ENCODE results near the gene PRH2. TPM values are rescaled to one million over a fixed set of nuclear protein-coding genes. Genes with fewer than 3 reads are reported as not detected.

Gene PRH2
- polyA plus RNA-seq, 1 donor (not counting 4 experiments of a cell fraction or from before 2014, with no cell fraction given), result 0.12 TPM

- Histone ChIP-seq H3K4me2 (ENCODE audit: control insufficient read depth, extremely low read depth, insufficient read depth, low read depth, low read length) (no peak overlapping the region), H3K79me2 (ENCODE audit: control insufficient read depth, insufficient read depth, low read length) (no peaks in the 10 kb centered on the region), H3K36me3 (ENCODE audit: control insufficient read depth in 2 of 2, extremely low read depth in 1 of 2, insufficient read depth in 2 of 2, low read length in 2 of 2) (no peaks in the 10 kb centered on the region), H3K27ac (ENCODE audit: control insufficient read depth, insufficient read depth, low read length) (no peak overlapping the region), H3K4me1 (ENCODE audit: control insufficient read depth, extremely low read depth, insufficient read depth, low read length) (no peaks in the 10 kb centered on the region), H3K9me1 (ENCODE audit: control insufficient read depth, extremely low read depth, insufficient read depth, low read length) (no peaks in the 10 kb centered on the region), H3K9me3 (ENCODE audit: control insufficient read depth, low read depth, low read length) (no peaks in the 10 kb centered on the region), H2AFZ (ENCODE audit: control insufficient read depth, low read length) (no peak overlapping the region), H4K20me1 (ENCODE audit: control insufficient read depth, extremely low read depth, insufficient read depth, low read length) (no peaks in the 10 kb centered on the region), H3K4me3 (ENCODE audit: control insufficient read depth in 2 of 3, extremely low read depth in 1 of 3, insufficient read depth in 2 of 3, low read depth in 1 of 3, low read length in 3 of 3) (no peak overlapping the region), H3K27me3 (ENCODE audit: control insufficient read depth, extremely low read depth, insufficient read depth, low read length) (no peaks in the 10 kb centered on the region), H3K9ac (ENCODE audit: control insufficient read depth, extremely low read depth, insufficient read depth, low read length) (no peak overlapping the region)
- no peak for DNase-seq (ENCODE audit: low read depth, low spot score)
- FAIRE-seq, result no peak
- no peak for TF ChIP-seq CTCF (optimal IDR thresholded peaks at IDR 0.05 in 1 of 3, IDR thresholded peaks at IDR 0.05 in 1 of 3, conservative IDR thresholded peaks at IDR 0.05 in 1 of 3; ENCODE audit: extremely low read depth in 1 of 3, insufficient read depth in 2 of 3, low read length in 3 of 3)
- TF ChIP-seq EZH2 (IDR thresholded peaks at IDR 0.05; ENCODE audit: low read length), result no peak
- dilution Hi-C loops (cut with MboI; ENCODE audit: extremely low pct_ligation_motif_present, low sequenced_read_pairs), result no loop called here
These were observed 18.7 kb upstream of the PRH2 start for GRCh38 chr12:10910380-10910779.

- no peak for FAIRE-seq
These were observed 9.2 kb upstream of the PRH2 start for GRCh38 chr12:10919809-10920208.

More at GRCh38 chr12:10919809-10920208, 9.2 kb upstream of the PRH2 start:
- Histone ChIP-seq H3K9me3 (ENCODE audit: control insufficient read depth, low read depth, low read length) (no peaks in the 10 kb centered on the region), H4K20me1 (ENCODE audit: control insufficient read depth, extremely low read depth, insufficient read depth, low read length) (no peaks in the 10 kb centered on the region), H3K4me3 (ENCODE audit: control insufficient read depth in 2 of 3, extremely low read depth in 1 of 3, insufficient read depth in 2 of 3, low read depth in 1 of 3, low read length in 3 of 3) (no peak overlapping the region), H3K27me3 (ENCODE audit: control insufficient read depth, extremely low read depth, insufficient read depth, low read length) (no peaks in the 10 kb centered on the region), H3K36me3 (ENCODE audit: control insufficient read depth in 2 of 2, extremely low read depth in 1 of 2, insufficient read depth in 2 of 2, low read length in 2 of 2) (no peaks in the 10 kb centered on the region), H3K79me2 (ENCODE audit: control insufficient read depth, insufficient read depth, low read length) (no peaks in the 10 kb centered on the region), H3K9me1 (ENCODE audit: control insufficient read depth, extremely low read depth, insufficient read depth, low read length) (no peaks in the 10 kb centered on the region), H3K4me2 (ENCODE audit: control insufficient read depth, extremely low read depth, insufficient read depth, low read depth, low read length) (no peak overlapping the region), H3K9ac (ENCODE audit: control insufficient read depth, extremely low read depth, insufficient read depth, low read length) (no peak overlapping the region), H3K27ac (ENCODE audit: control insufficient read depth, insufficient read depth, low read length) (no peak overlapping the region), H3K4me1 (ENCODE audit: control insufficient read depth, extremely low read depth, insufficient read depth, low read length) (no peaks in the 10 kb centered on the region), H2AFZ (ENCODE audit: control insufficient read depth, low read length) (no peak overlapping the region)
- no peak for DNase-seq (ENCODE audit: low read depth, low spot score)
- TF ChIP-seq CTCF (optimal IDR thresholded peaks at IDR 0.05 in 1 of 3, IDR thresholded peaks at IDR 0.05 in 1 of 3, conservative IDR thresholded peaks at IDR 0.05 in 1 of 3; ENCODE audit: extremely low read depth in 1 of 3, insufficient read depth in 2 of 3, low read length in 3 of 3), result no peak
- TF ChIP-seq EZH2 (IDR thresholded peaks at IDR 0.05; ENCODE audit: low read length), result no peak
- dilution Hi-C loops (cut with MboI; ENCODE audit: extremely low pct_ligation_motif_present, low sequenced_read_pairs), result no loop called here
